Activated T-helper 2 cell treated with anti-CD3 and anti-CD28 coated beads, Interferon-gamma antibody, Interleukin-2, Interleukin-4, amounts not matched to agents 10 μg/mL and 5 μg/mL and 100 μg/mL, durations not matched to agents 14 hours and 24 hours and 36 hours (primary cell): Measurements from ENCODE around the gene ADGRA3. TPM values are rescaled to one million over a fixed set of nuclear protein-coding genes. Genes with fewer than 3 reads are reported as not detected.

Experiments used
- DNase-seq: peaks from one replicate; pipeline ENCODE4 v3.0.0; 2021; ENCODE audit warnings: low spot score
- H3K27ac Mint-ChIP-seq: one replicate; pipeline ENCODE4 v1.8.0; 2021; ENCODE audit warnings: mixed read lengths
- H3K27me3 Mint-ChIP-seq: one replicate; pipeline ENCODE4 v1.8.0; 2021; ENCODE audit warnings: low read depth, mixed read lengths
- H3K36me3 Mint-ChIP-seq: one replicate; pipeline ENCODE4 v1.8.0; 2021; ENCODE audit warnings: low read depth, mixed read lengths
- H3K4me1 Mint-ChIP-seq: one replicate; pipeline ENCODE4 v1.8.0; 2021; ENCODE audit warnings: low read depth, mixed read lengths
- H3K4me3 Mint-ChIP-seq: one replicate; pipeline ENCODE4 v1.8.0; 2021; ENCODE audit warnings: low read depth, mild to moderate bottlenecking, moderate library complexity, mixed read lengths
- H3K9me3 Mint-ChIP-seq: one replicate; pipeline ENCODE4 v1.8.0; 2021; ENCODE audit warnings: mixed read lengths
- intact Hi-C: fragments of 100-400 bp; cut with micrococcal nuclease; formaldehyde crosslinking; loops from one replicate; pipeline ENCODE4 v1.15.1; 2023
- total RNA-seq: library from RNA; stranded (reverse); gene quantifications from 2 replicates; pipeline ENCODE4 v1.2.3, GENCODE V29; 2022

ADGRA3 gene
- total RNA-seq, 1 donor from 2014 or later = 41.0 TPM

DNA sequence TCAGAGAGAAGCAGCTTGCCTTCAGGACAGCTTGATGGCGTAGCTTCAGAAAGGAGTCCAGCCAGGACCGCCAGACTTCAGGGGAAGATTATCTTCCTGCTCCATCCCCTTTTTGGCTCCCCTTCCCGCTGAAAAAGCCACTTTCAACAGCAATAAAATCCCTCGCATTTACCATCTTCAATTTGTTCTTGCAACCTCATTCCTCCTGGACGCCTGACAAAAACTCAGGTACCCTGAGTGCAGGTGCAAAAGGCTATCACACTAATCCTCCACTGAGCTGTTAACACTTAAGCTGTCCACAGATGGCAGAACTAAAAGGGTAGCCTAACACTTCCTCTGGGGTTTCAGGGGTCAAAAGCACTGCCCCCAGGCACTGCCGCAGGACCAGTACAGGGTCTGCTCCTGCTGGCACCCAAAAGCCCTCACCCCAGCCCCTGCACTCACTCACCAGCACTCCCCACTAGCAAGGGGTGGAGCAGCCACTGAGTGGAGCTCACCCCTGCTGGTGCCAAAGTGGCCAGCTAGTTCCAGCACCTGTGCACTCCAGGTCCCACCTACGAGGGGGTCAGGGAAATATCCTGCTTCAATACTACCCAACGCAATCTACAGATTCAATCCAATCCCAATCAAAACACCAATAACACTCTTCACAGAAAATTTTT lies 145.8 kb downstream of the ADGRA3 start:
- no peak for DNase-seq
- H3K4me3 Mint-ChIP-seq = no peak overlapping the region
- no peaks in the 10 kb centered on the region for H3K9me3 Mint-ChIP-seq
- H3K27ac Mint-ChIP-seq = no peak overlapping the region
- H3K27me3 Mint-ChIP-seq = no peaks in the 10 kb centered on the region
- H3K36me3 Mint-ChIP-seq = no peaks in the 10 kb centered on the region
- H3K4me1 Mint-ChIP-seq = no peaks in the 10 kb centered on the region
- intact Hi-C loops = no loop called here

DNA sequence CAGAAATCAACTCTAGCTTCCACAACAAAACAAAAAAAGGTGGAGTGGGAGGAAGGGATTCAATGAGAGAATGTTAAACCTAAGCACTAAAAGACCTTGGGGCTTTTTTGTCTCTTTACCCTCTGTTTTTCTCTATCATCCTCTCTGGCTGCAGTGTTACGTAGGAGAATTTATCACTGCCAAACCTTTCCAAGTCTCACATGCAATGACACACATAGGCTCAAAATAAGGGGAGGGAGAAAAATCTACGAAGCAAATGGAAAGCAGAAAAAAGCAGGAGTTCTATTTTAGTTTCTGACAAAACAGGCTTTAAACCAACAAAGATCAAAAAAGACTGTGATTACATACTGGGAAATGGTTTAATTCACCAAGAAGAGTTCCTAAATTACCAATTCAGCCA lies 152.1 kb downstream of the ADGRA3 start:
- H3K9me3 Mint-ChIP-seq = peaks cover 4% of the 10 kb centered on the region
- intact Hi-C loops = no loop called here
- no peak overlapping the region for H3K4me3 Mint-ChIP-seq
- no peak for DNase-seq
- no peaks in the 10 kb centered on the region for H3K36me3 Mint-ChIP-seq
- H3K4me1 Mint-ChIP-seq = no peaks in the 10 kb centered on the region
- no peak overlapping the region for H3K27ac Mint-ChIP-seq
- peaks cover 3% of the 10 kb centered on the region for H3K27me3 Mint-ChIP-seq

GRCh38 chr4:22363036-22363435 lies 152.8 kb downstream of the ADGRA3 start:
- no peaks in the 10 kb centered on the region for H3K36me3 Mint-ChIP-seq
- peaks cover 5% of the 10 kb centered on the region for H3K9me3 Mint-ChIP-seq
- no peak overlapping the region for H3K27ac Mint-ChIP-seq
- no peak for DNase-seq
- H3K27me3 Mint-ChIP-seq = peaks cover 4% of the 10 kb centered on the region
- H3K4me1 Mint-ChIP-seq = no peaks in the 10 kb centered on the region
- intact Hi-C loops = no loop called here
- no peak overlapping the region for H3K4me3 Mint-ChIP-seq

DNA sequence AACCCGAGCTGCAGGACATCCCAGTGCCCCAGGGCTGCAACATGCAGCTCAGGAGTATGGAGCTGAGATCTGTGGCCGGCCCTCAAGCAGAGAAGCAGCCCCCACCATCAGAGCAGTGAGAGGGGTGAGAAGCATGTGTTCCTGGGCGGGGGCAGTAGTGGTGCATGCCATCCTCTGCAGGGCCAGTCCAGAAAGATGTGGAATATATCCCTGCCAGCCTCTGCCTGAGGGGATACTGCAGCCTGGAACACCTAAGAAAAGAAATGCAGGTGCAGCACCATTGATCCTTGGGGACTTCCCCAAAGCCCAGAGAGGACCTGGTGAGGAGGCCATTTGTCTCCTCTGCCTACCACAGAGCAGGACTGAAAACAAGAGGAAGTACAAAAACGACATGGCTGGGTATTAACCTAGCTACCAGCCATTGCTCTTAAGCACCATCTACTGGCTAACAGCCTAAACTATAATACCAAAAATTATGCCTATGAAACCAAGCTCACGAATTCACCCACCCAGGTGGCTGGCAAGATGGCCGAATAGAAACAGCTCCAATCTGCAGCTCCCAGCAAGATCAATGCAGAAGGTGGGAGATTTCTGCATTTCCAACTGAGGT lies 158.8 kb downstream of the ADGRA3 start:
- Mint-ChIP-seq H3K4me3 (no peak overlapping the region), H3K4me1 (peaks cover 2% of the 10 kb centered on the region), H3K27ac (no peak overlapping the region), H3K27me3 (peaks cover 4% of the 10 kb centered on the region), H3K36me3 (no peaks in the 10 kb centered on the region), H3K9me3 (peaks cover 5% of the 10 kb centered on the region)
- no peak for DNase-seq
- intact Hi-C loops = loop anchor here (1.0 to 10.0 kb wide), 2 partner anchors 120 to 562 kb away; no protein-coding TSS in a partner anchor

- Mint-ChIP-seq H3K27me3 (no peaks in the 10 kb centered on the region), H3K4me1 (no peaks in the 10 kb centered on the region), H3K4me3 (no peak overlapping the region), H3K9me3 (no peaks in the 10 kb centered on the region), H3K27ac (no peak overlapping the region), H3K36me3 (no peaks in the 10 kb centered on the region)
- DNase-seq = no peak
- intact Hi-C loops = no loop called here
Observed at GRCh38 chr4:22348410-22348809, 167.5 kb downstream of the ADGRA3 start.

GRCh38 chr4:22345678-22346077 lies 170.2 kb downstream of the ADGRA3 start:
- no peaks in the 10 kb centered on the region for H3K36me3 Mint-ChIP-seq
- no peaks in the 10 kb centered on the region for H3K4me1 Mint-ChIP-seq
- no peak overlapping the region for H3K27ac Mint-ChIP-seq
- DNase-seq = no peak
- no peak overlapping the region for H3K4me3 Mint-ChIP-seq
- intact Hi-C loops = no loop called here
- no peaks in the 10 kb centered on the region for H3K27me3 Mint-ChIP-seq
- H3K9me3 Mint-ChIP-seq = no peaks in the 10 kb centered on the region

DNA sequence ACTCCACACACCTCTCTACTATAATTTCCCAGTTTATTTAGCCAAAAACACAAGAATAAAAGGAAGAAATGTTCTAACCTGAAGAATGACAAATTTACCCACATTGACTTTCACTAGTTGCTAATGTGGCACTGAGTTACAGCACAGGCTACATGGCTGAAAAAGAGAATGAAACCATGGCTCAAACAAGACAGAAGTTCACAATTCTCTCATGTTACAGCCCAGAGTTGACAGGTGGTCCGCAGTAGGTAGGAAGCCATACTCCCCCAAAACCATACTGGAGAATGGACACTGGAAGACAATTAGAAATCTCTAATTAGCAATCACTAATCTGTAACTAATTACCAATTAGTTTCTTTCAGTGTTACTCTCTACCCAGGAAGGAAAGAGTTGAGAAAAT lies 170.8 kb downstream of the ADGRA3 start:
- Mint-ChIP-seq H3K4me3 (no peak overlapping the region), H3K36me3 (no peaks in the 10 kb centered on the region), H3K4me1 (no peaks in the 10 kb centered on the region), H3K27me3 (no peaks in the 10 kb centered on the region), H3K9me3 (no peaks in the 10 kb centered on the region), H3K27ac (no peak overlapping the region)
- no peak for DNase-seq
- intact Hi-C loops = no loop called here

DNA sequence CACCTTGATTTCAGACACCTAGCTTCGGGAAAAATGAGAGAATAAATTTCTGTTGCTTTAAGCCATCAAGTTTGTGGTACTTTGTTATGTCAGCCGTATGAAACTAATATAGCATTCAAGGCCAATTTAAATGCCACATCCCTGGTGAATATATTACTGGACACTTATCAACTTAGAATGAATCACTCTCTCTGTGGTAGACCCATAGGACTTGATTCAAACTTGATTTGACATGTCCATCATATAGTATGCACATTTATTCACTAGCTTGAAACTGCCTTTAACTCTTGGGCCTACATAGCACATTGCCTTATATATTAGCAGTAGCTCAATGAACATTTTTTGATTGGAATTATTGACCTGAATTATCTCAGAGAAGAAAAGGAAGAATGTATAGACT lies 172.3 kb downstream of the ADGRA3 start:
- H3K27me3 Mint-ChIP-seq = no peaks in the 10 kb centered on the region
- no peaks in the 10 kb centered on the region for H3K4me1 Mint-ChIP-seq
- no peak for DNase-seq
- no peaks in the 10 kb centered on the region for H3K36me3 Mint-ChIP-seq
- no peak overlapping the region for H3K4me3 Mint-ChIP-seq
- intact Hi-C loops = no loop called here
- H3K9me3 Mint-ChIP-seq = no peaks in the 10 kb centered on the region
- no peak overlapping the region for H3K27ac Mint-ChIP-seq

DNA sequence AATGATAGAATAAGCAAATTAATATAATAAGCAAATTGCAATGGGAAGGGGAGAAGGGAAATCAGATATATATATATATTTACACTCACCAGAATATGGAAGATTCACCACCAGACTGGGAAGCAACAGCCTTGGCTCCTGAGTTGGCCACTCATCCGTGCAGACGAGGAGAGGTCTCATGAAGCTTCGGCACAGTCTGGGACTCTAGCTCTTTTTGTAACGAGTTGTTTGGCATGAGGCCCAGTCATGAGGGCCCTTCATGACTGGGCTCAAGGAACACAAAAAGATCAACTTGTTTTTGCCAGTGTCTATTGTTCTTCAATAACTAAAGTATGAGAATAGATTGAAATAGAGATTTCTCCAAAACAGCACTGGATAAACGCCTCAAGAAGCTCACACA lies 176.4 kb downstream of the ADGRA3 start:
- peaks cover 3% of the 10 kb centered on the region for H3K9me3 Mint-ChIP-seq
- intact Hi-C loops = no loop called here
- H3K4me1 Mint-ChIP-seq = no peaks in the 10 kb centered on the region
- no peak overlapping the region for H3K27ac Mint-ChIP-seq
- H3K4me3 Mint-ChIP-seq = no peak overlapping the region
- H3K36me3 Mint-ChIP-seq = no peaks in the 10 kb centered on the region
- no peaks in the 10 kb centered on the region for H3K27me3 Mint-ChIP-seq
- no peak for DNase-seq

GRCh38 chr4:22338796-22339195 lies 177.1 kb downstream of the ADGRA3 start:
- Mint-ChIP-seq H3K9me3 (peaks cover 3% of the 10 kb centered on the region), H3K27me3 (no peaks in the 10 kb centered on the region), H3K4me3 (no peak overlapping the region), H3K27ac (no peak overlapping the region), H3K4me1 (no peaks in the 10 kb centered on the region), H3K36me3 (no peaks in the 10 kb centered on the region)
- intact Hi-C loops = no loop called here
- no peak for DNase-seq

Other genes with a start within 250 kb of the ADGRA3 start
- 0.09 TPM in 1 of 2 replicates, not detected in the other for gene GBA3, start 176.9 kb upstream of the ADGRA3 start, total RNA-seq